ENCODE measurements around the gene TGFB1I1. TPM values are rescaled to one million over a fixed set of nuclear protein-coding genes. Genes with fewer than 3 reads are reported as not detected.
A peak's percentile ranks its signal among the peaks of the same experiment; 100 is the strongest.

Gene TGFB1I1
- total RNA-seq, 3 donors from 2014 or later = 17.4 to 31.8 (median 30.1) TPM

GRCh38 chr16:31458844-31459686 is 12.9 kb upstream of the TGFB1I1 start, which contains the start of gene ARMC5:
Gene ARMC5 (plus strand): TSS chr16:31459501. CDS start chr16:31459525, 24 bp downstream.
- Histone ChIP-seq H3K27me3 (no peaks in the 10 kb centered on the region), H3K9me3 (no peaks in the 10 kb centered on the region), H3K4me3 (peak within 1 kb of the TSS; percentile 81 to 88 (median 83)), H3K27ac (peak within 1 kb of the TSS; percentile 99 to 100), H3K4me1 (peaks cover 5 to 12% of the 10 kb centered on the region in 2 donors), H3K36me3 (no peaks in the 10 kb centered on the region)
- DNase-seq (ENCODE audit: low spot score in 2 of 2) = peak; percentile 97
- TF ChIP-seq POLR2AphosphoS5 (IDR thresholded peaks at IDR 0.05) (peak; percentile 95 to 96 (median 95)), CTCF (IDR thresholded peaks at IDR 0.05) (peak; percentile 17 to 36 (median 31)), POLR2A (IDR thresholded peaks at IDR 0.05) (peak; percentile 42)
- intact Hi-C loops (cut with DNase I; ENCODE audit: low total_unique reads) = no loop called here

- no peaks in the 10 kb centered on the region for H3K36me3 ChIP-seq
- peaks cover 5 to 12% of the 10 kb centered on the region in 2 donors for H3K4me1 ChIP-seq
- no peaks in the 10 kb centered on the region for H3K9me3 ChIP-seq
- peak overlapping the region; percentile 81 to 88 (median 83) for H3K4me3 ChIP-seq
- no peak for TF ChIP-seq CTCF (IDR thresholded peaks at IDR 0.05)
- no peak for TF ChIP-seq POLR2A (IDR thresholded peaks at IDR 0.05)
- peak in 2 of 3 donors; percentile 10 to 16 for TF ChIP-seq POLR2AphosphoS5 (IDR thresholded peaks at IDR 0.05)
- H3K27ac ChIP-seq = peak overlapping the region; percentile 99 to 100
- peak; percentile 100 for DNase-seq (ENCODE audit: low spot score in 2 of 2)
- no peaks in the 10 kb centered on the region for H3K27me3 ChIP-seq
- intact Hi-C loops (cut with DNase I; ENCODE audit: low total_unique reads) = no loop called here
Observed at GRCh38 chr16:31459687-31460581, 12.0 kb upstream of the TGFB1I1 start.

- no peaks in the 10 kb centered on the region for H3K9me3 ChIP-seq
- H3K27ac ChIP-seq = peak overlapping the region in 1 of 2 donors; percentile 99
- intact Hi-C loops (cut with DNase I; ENCODE audit: low total_unique reads) = no loop called here
- peak overlapping the region in 2 of 3 donors; percentile 81 to 88 for H3K4me3 ChIP-seq
- H3K27me3 ChIP-seq = no peaks in the 10 kb centered on the region
- H3K36me3 ChIP-seq = no peaks in the 10 kb centered on the region
- TF ChIP-seq POLR2AphosphoS5 (IDR thresholded peaks at IDR 0.05) (no peak), POLR2A (IDR thresholded peaks at IDR 0.05) (no peak), CTCF (IDR thresholded peaks at IDR 0.05) (peak in 2 of 3 donors; percentile 38 to 44)
- peaks cover 5 to 12% of the 10 kb centered on the region in 2 donors for H3K4me1 ChIP-seq
- no peak for DNase-seq (ENCODE audit: low spot score in 2 of 2)
Observed at GRCh38 chr16:31460582-31461002, 11.4 kb upstream of the TGFB1I1 start.

- H3K27ac ChIP-seq = no peak overlapping the region
Observed at GRCh38 chr16:31461201-31461920, 10.6 kb upstream of the TGFB1I1 start.

More at GRCh38 chr16:31461201-31461920, 10.6 kb upstream of the TGFB1I1 start:
- Histone ChIP-seq H3K4me3 (no peak overlapping the region), H3K9me3 (no peaks in the 10 kb centered on the region), H3K4me1 (peaks cover 5 to 12% of the 10 kb centered on the region in 2 donors), H3K27me3 (no peaks in the 10 kb centered on the region), H3K36me3 (no peaks in the 10 kb centered on the region)
- no peak for DNase-seq (ENCODE audit: low spot score in 2 of 2)
- TF ChIP-seq POLR2AphosphoS5 (IDR thresholded peaks at IDR 0.05) (no peak), POLR2A (IDR thresholded peaks at IDR 0.05) (peak; percentile 4)
- intact Hi-C loops (cut with DNase I; ENCODE audit: low total_unique reads) = no loop called here

All from breast epithelium (tissue), 4 donors.